GM18508 (cell line): Measurements from ENCODE around the gene PRELID1.

Experiments
- ATAC-seq: cut with Tn5 transposase; IDR thresholded peaks from one replicate; pipeline ENCODE4 v1.9.1; 2021; ENCODE audit warnings: moderate number of reproducible peaks; ENCODE audit not compliant: insufficient read depth, unreplicated experiment

The PRELID1 gene

DNA sequence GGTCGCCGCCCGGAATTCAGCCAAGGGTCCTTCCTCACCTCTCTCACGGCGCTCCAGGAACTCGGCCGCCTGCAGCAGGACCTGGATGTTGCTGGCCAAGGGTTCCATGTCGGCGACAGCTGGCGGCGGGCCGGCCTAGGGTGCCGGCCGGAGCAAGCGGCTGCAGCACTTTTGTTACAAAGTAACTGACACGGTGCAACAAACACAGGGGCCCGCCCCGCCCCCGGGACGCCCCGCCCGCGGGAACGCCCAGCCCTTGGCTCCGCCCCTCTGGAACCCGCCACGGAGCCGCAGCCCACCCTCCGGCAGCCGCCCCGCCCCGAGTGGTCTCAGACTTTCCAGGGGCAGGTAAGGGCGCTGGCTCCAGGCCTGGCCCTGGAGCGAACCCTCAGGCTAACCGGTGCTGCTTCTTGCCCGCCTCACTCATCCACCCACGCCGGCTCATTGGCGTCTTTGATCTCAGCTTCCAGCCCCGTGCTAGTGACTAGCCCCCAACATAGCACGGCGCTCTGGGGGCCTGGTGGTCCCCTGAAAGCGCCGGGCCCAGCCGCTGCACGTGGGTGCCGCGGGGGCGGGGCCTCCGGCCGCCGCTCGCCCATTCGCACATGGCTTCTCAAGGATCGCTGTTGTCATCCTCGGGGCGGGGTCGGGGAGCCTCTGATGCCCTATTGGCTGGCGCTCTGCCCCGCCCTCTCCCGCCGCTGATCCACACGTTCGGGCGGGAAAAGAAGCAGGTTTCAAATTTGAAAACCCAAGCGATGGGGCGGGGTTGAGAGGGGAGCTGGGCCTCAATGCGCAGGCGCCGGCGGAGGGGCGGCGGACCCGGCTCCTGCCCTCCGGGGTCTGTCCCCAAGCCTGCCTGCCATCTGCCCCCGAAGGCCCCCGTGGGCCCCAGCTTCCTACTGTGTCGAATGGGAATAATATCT lies 8.4 kb downstream of the PRELID1 start, which contains the start of gene MXD3:
MXD3 (minus strand) TSS at position 176 of the 926 bp plus-strand sequence; CDS start at position 108, 68 bp downstream.
- peak; percentile 41 for ATAC-seq

DNA sequence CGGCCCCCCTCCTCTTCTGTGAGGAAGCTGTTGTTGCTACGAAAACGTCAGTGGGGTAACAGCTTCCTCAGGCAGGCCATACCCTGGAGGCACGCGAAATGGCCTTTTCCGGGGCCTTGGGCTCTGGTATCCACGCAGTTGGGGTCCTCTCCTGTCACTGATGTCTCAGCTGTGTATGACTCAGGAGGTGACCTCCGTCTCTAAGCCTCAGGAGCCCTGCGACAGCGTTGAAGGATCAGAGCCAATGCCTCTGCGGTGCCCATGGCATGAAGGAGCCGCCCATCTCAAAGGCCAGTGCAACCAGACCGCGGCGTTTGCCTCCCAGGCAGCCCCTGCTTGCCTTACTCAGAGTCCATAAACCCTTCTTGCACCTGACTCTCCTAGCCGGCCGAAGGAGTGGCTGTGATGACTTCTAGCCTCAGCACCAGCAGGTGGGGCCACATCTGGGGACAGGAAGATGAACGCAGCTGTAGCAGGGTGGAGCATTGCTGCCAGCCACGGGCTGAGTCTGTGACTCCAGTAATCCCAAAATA lies 9.1 kb downstream of the PRELID1 start:
- no peak for ATAC-seq

DNA sequence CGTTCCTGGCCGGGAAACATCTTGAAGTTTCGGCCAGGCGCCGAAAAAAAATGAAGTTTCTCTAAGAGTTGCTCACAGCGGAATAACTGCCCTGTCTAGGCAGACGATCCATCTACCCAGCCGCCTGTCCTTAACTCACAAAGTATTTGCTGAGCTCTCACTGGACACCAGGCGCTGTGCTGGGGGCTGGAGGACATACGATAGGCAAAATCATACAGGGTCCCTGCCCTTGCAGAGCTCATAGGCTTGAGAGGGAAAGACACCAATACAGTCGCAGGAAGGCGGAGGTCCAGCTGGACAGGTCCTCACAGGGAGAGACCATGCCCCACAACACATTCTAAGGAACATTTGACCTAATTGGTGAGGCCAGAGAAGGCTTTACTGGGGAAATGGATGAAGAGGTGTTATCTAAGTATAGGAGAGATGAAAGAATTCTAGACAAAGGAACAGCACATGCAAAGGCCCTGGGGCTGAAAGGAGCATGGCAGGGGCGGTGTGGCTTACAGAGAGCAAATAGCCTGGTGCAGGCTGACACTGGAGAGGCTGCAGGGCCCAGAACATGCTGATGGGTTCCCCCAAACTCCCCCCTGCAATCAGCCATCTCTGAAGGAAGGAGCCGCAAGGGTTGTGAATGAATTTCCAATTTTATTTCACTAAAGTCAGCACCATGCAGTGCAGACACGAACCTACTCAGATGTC lies 10.1 kb downstream of the PRELID1 start:
- no peak for ATAC-seq

DNA sequence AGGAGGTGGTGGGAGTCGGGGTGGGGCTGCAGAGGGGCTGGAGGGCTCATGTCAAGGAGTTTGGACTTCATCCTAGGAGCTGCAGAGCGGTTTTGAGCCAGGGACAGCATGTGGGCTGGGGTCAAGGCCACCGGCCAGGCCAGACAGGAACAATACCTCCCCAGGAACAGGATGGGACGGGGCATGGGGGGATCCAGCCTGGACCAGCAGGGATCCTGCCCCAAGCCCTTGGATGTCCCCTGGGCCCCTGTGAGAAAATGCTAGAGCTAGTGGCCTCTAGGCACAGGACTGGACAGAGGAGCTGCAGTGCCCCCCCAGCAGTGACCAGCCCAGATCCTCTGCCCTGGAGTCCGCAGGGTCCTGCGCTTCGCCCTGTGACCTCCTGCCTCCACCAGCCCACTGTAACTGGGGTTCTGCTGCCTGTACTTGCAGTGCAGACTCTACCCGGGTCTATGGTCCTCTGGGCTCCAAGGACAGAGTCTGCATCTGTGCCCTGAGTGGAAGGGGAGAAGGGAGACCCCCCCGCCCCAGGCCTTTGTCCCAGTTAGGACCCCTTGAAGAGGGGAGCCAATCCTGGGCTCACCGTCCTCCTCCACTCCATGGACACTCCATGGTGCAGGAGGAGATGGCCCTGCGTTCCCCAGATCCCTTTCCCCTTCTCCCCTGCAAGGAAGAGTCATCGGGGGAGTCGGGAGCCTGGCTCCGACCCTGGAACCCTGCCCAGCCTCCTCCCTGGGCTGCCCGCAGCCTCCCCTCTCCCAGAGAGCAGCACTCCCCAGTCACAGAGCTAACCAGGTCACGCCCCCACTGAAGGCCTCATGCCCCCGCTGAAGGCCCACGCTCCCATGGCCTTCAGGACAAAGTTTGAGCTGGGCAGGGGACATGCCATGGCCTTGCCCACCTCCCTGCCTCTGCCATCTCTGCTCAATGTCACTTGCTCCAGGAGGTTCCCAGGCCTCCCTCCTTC lies 11.1 kb downstream of the PRELID1 start:
- ATAC-seq = no peak

DNA sequence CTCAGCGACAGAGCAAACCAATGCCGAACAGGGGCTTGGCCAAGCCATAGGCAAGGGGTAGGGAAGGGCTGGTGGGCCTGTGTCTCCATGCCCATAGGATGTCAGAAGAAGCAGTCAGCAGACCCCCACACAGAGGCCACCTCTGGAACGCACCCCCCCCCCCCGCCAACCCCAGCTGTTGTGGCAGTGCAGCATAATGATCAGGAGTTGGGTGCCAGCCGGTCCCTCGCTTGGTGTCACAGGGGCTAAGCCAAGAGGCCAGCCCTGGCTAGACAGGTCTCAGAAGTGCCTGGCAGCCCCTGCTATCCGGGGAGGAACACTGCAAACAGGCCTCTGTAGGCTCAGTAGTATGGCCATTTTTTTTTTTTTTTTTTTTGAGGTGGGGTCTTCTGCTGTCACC lies 11.8 kb downstream of the PRELID1 start:
- no peak for ATAC-seq

DNA sequence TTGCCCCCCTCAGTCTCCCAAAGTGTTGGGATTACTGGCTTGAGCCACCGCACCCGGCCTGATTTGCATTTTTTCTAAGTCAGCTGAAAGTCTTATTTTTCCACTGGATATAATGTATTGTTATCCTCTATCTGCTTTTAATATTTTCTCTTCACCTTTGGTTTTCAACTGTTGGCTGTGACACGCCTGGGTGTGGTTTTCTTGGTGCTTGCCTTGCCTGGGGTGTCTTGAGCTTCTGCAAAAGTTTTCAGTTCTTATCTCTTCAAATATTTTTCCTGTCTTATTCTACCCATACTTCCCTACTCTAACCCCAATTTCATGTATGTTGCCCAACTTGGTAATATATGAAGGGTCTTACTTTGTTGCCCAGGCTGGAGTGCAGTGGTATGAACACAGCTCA lies 12.4 kb downstream of the PRELID1 start:
- no peak for ATAC-seq

DNA sequence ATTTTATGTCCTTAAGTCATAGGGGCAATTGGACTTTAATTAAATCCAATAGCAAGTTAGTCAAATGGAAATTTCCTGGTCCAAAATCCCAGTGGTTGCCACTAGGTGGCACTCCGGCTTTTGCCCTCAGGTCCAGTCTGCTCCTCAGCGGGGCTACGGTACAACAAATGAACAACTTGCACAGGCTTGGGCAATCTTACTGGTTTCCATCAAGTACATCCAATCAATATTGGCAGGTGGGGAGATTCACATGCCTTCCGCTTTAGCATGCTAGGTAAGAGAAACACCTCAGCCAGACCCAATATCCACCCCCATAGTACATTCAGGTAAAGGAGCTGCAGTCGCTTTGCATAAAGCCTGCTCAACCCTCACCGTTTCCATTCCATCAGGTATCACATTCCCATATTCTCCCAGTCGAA lies 14.4 kb downstream of the PRELID1 start:
- no peak for ATAC-seq

DNA sequence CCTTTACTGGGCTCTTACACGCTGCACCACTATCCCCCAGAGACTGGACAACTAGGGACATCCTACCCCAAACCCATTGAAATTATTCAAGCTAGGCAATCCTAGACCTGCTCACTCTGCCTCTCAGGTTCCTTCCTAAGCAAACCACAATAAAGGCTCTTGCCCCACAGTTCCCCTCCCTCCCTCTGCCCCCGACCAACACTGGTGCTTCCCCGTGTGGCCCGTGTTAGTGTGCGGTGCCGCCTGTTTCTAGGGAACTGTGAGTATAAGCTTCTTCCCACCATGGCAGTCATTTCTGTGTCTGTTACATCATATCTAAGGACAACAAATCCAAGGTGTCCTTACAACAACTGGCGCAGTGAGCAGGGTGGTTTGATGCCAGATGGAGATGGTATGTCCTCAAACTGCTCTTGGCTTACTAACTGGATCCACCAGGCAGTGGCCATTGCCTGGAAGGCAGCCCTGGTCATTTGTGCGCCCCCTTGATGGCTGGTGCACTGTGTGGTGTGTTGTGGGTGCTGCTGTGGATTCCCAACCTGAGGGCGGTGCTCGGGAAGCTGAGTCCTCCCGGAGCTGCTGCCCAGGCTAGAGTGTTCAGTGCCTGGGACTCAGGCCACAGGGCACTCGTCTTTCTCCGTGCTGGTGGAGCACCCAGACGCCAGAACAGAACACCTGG lies 16.5 kb downstream of the PRELID1 start:
- no peak for ATAC-seq

DNA sequence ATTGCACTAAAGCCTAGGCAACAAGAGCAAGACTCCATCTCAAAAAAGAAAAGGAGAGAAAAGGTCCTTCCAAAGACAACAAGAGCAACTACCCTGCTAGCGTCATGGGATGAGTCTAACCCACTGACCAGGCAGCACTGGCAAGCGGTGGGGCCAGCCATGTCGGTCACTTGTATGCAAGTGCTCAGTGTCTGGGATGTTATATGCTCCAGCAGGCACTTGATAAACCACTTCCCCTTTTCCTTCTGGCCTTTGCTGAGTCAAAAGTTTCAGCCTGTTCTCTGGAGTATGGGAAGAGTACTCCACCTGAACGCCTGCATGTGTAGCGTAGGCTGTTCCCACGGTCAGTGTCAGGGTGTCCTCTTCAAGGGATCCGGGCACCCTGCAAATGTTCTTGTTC lies 17.3 kb downstream of the PRELID1 start:
- ATAC-seq = no peak

DNA sequence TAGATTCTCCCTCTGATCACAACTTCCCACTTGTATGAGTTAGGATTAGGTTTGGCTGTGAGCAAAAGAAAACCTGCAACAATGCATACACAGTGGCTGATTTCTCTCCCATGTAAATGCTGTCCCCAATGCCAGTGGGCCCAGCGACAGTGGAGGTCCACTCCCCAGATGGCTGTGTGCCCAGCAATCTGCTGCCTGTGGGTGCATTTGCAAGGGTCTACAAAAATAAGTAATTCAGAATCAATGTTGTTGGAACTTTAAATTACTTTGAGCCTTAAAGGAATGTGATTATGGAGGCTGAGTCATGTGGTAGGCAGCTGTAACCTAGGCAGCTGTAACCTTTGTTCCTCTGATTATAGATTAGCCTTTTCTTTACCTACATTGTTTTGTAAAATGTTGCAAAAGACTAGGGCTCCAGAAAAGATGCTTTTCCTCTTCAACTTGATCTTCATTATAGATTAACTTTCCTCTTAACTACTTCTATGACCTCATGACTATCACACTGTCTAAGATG lies 22.3 kb downstream of the PRELID1 start:
- ATAC-seq = no peak

DNA sequence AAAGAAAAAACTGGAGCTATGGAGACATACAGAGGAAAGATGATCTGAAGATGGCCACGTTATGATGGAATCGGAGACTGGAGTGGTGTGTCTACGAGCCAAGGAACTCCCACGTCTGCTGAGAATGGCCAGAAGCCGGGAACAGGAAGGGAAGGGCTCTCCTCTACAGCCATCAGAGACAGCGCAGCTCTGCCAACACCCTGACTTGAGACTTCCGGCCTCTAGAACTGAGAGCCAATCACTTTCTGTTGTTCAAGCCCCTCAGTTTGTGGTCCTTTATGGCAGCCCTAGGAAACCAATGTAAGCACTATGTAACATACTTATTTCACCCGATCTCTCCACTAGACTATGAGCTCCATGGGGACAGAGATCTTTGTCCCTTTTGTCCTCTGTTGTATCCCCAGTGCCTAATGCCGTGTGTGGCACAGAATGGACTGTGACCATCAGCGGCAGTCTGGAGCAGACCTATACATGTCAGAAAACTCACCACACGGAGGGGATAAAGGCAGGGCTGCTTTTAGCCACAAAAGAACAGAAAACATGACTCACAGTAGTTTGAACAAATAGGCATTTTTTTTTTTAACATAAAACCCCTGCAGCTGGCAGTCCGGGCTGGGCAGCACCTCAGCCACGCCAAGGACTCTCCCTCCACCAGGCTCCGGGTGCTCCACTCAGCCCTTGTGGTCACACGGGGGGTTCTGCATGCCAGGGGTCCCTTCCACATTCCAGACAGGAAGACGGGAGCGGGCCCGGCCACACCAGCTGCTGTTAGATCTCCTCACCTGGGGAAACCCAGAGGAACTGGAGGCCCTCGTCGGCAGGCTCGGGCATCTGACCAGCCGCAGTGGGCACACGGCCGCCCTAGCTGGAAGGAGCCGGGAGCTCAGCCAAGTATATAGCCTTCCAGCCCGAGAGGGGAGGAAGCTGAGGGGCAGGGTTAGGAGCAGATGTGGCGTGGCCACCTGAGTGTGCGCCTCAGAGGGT lies 24.2 kb downstream of the PRELID1 start:
- ATAC-seq = no peak

DNA sequence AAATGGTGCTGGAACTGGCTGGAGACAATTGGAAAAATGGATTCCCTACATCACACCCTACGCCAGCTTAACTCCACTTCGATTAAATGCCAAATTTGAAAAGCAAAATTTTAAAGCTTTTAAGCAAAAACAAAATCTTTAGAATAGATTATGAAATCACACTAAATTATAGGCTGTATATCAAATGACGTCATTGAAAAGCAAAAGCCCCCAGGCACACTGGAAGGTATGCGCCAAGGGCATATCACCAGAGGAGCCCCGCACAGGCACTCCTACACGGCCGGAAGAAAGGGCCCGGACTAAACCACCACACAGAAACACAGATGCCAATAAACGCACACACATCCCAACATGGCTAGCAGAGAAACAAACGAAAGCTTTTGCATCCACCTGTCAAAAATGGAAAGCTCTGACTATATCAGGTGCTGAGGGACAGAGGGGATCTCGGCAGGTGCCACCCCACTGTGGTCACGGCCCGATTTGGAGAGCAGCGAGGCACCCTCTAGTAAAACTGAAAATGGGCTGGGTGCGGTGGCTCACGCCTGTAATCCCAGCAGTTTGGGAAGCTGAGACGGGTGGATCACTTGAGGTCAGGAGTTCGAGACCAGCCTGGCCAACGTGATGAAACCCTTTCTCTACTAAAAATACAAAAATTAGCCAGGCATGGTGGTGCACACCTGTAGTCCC lies 25.1 kb downstream of the PRELID1 start:
- ATAC-seq = no peak

DNA sequence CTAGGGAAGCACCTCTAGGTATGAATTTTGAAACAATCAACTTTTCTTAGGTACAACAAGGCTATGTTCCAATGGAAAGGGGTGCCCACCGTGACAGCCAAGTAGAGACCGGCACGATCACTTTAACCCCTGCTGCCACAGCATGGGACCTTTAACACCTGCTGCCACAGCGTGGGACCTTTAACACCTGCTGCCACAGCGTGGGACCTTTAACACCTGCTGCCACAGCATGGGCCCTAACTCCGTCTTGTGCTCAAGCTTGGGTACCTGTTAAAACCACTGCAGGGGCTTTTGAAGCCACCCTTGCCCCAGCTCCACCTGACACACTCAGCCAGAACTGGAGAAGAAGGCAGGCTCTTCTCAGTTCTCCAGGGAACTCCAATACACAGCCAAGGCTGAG lies 26.3 kb downstream of the PRELID1 start:
- no peak for ATAC-seq

DNA sequence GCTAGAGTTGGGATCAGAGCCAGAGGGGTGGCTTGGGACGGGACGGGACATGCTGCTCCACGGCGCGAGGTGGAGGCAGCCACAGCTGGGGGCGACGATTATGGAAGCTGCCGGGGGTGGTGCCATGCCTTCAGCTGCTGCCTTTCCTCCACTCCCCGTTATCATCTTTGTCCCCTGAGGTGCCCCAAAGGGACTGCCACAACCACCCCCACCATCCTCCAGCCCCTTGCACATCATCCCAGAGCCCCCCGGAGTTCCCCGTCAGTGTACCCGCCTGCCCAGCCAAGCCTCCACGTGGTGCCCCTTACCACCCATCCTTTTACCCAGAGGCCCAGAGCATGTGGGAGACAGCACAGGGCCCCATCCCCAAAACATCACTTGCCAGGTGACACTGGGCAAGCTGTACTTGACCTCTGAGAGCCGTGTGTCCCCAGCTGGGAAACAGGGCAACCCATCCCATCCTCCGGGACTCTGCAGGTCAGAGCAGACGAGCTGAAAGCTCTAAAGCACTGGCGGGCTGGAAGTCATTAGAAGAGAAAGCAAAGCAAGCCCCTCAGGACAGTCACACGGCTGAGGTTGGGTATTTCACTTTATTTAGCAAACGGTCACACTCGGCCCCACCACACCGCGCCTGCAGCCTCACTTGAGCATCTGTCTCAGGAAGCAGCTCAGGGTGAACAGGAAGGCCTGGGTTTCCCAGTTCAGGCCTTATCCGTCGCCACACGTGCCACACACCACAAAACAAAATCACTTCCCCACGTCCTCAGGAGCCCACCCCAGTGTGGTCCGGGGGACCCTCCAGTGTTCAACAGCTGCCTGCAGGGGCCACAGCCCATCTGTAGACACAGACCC lies 27.6 kb downstream of the PRELID1 start:
- no peak for ATAC-seq

DNA sequence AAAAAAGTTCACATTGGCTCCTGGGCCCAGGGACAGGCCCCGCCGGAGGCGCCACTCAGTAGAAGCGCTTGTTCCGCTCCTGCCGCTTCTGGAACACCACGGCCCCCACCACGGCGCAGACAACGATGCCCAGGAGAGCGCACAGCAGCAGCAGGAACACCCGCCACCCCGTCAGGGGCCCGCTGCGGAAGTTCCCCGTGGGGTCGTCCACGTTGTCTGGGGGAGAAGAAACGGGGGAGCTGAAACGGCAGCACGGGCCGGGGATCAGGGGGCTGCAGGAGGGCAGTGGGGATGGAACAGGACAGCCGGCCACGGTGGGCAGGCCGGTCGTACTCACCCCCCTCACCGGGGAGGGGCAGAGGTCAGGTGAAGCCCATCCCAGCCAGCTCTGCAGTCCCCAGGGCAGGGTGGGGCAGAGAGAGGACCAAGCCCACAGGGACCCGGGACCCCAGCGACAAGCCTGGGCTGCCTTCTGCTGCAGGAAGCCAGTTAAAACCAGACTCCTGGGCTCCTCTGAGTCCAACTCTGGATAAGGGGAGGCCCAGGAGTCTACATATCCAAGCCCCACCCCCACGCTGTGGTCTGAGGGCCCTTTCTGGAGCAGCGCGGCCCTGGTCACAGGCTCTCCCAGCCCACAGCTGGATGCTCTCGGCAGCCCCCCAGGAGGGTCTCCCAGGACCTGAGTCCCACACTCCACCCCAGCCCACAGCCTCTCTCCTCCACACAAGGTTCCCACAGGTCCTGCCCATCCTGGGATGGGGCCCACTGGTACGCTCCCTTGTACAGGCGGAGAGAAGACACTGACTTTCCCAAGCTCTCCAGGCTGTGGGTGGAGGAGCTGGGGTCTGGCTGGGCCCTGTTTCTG lies 28.7 kb downstream of the PRELID1 start:
- ATAC-seq = no peak

DNA sequence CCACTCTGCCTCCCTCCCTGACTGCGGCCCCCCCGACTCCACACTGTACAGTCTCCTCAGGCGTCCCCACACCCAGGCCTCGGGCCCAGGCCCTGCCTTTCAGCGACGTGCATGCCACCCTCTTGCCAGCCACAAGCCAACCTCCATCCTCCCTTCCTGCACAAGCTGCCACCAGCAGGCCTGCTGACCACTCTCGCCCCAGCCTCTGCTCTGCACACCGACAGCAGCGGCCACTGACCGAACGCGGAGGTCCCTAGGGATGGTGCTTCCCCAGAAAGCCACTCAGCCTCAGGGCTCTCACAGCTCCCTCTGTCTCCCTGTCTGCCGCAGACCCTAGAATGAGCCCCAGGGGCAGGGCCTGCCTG lies 29.3 kb downstream of the PRELID1 start:
- no peak for ATAC-seq
